Measurements from ENCODE around the gene GRK5. TPM values are rescaled to one million over a fixed set of nuclear protein-coding genes. Genes with fewer than 3 reads are reported as not detected.

The GRK5 gene
- total RNA-seq, 3 donors from 2014 or later (not counting 1 experiment from before 2014, with no cell fraction given), result 37.6 to 54.3 (median 47.9) TPM

DNA sequence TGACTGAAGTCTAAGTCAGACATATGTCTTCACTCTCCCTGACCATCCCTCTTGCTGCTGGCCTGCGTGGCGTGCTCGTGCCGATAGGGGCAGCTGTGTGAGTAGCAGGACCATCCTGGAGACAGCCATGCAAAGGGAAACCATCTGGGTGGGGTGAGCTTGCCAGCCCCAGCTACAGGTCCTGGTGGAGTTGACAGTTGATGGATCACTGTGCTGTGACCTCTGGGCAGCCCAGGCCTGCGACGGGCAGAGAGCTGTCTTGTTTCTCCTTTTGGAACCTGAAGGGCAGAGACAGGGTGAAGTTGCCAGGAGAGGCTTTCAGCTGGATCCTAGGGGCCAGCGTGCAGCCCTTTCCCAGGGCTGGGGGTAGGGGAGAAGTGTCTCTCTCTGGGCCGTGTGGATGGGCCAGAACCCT is 44.7 kb downstream of the GRK5 start:
- H3K36me3 Mint-ChIP-seq, result no peaks in the 10 kb centered on the region
- Histone ChIP-seq H3K4me1 (ENCODE audit: control insufficient read depth, insufficient read depth, low read length) (no peaks in the 10 kb centered on the region), H3K27me3 (ENCODE audit: control insufficient read depth, insufficient read depth, low read length) (no peaks in the 10 kb centered on the region), H3K36me3 (ENCODE audit: control insufficient read depth, insufficient read depth, low read length) (no peaks in the 10 kb centered on the region), H3K27ac (ENCODE audit: low read length) (no peak overlapping the region), H3K4me3 (ENCODE audit: low read length) (no peak overlapping the region), H3K9me3 (ENCODE audit: control insufficient read depth, insufficient read depth, low read length) (no peaks in the 10 kb centered on the region)
- H3K27me3 Mint-ChIP-seq (ENCODE audit: low read depth in 2 of 2), result no peaks in the 10 kb centered on the region
- 98% methylated on average over 8 of the region's 8 CpGs for WGBS (ENCODE audit: insufficient coverage)
- peaks cover 28 to 39% of the 10 kb centered on the region in 2 donors for H3K4me1 Mint-ChIP-seq
- no peak overlapping the region for H3K27ac Mint-ChIP-seq
- H3K4me3 Mint-ChIP-seq, result no peak overlapping the region
- ATAC-seq, result no peak
- TF ChIP-seq, protein P1, sequence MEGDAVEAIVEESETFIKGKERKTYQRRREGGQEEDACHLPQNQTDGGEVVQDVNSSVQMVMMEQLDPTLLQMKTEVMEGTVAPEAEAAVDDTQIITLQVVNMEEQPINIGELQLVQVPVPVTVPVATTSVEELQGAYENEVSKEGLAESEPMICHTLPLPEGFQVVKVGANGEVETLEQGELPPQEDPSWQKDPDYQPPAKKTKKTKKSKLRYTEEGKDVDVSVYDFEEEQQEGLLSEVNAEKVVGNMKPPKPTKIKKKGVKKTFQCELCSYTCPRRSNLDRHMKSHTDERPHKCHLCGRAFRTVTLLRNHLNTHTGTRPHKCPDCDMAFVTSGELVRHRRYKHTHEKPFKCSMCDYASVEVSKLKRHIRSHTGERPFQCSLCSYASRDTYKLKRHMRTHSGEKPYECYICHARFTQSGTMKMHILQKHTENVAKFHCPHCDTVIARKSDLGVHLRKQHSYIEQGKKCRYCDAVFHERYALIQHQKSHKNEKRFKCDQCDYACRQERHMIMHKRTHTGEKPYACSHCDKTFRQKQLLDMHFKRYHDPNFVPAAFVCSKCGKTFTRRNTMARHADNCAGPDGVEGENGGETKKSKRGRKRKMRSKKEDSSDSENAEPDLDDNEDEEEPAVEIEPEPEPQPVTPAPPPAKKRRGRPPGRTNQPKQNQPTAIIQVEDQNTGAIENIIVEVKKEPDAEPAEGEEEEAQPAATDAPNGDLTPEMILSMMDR (IDR thresholded peaks at IDR 0.05), result no peak
- no peak for DNase-seq
- intact Hi-C loops (cut with micrococcal nuclease), result no loop called here
- no peaks in the 10 kb centered on the region for H3K9me3 Mint-ChIP-seq

GRCh38 chr10:119252470-119253151 is 45.2 kb downstream of the GRK5 start:
- Histone ChIP-seq H3K27ac (ENCODE audit: low read length) (no peak overlapping the region), H3K4me3 (ENCODE audit: low read length) (no peak overlapping the region), H3K36me3 (ENCODE audit: control insufficient read depth, insufficient read depth, low read length) (no peaks in the 10 kb centered on the region), H3K27me3 (ENCODE audit: control insufficient read depth, insufficient read depth, low read length) (no peaks in the 10 kb centered on the region), H3K9me3 (ENCODE audit: control insufficient read depth, insufficient read depth, low read length) (no peaks in the 10 kb centered on the region), H3K4me1 (ENCODE audit: control insufficient read depth, insufficient read depth, low read length) (no peaks in the 10 kb centered on the region)
- no peak for DNase-seq
- Mint-ChIP-seq H3K9me3 (no peaks in the 10 kb centered on the region), H3K27ac (peak overlapping the region in 1 of 2 donors; percentile 81), H3K4me1 (peaks cover 26 to 36% of the 10 kb centered on the region in 2 donors), H3K27me3 (ENCODE audit: low read depth in 2 of 2) (no peaks in the 10 kb centered on the region), H3K4me3 (no peak overlapping the region), H3K36me3 (no peaks in the 10 kb centered on the region)
- WGBS (ENCODE audit: insufficient coverage), result 91% methylated on average over 9 of the region's 10 CpGs
- TF ChIP-seq, protein P1 (IDR thresholded peaks at IDR 0.05), result no peak
- no peak for ATAC-seq
- intact Hi-C loops (cut with micrococcal nuclease), result no loop called here

DNA sequence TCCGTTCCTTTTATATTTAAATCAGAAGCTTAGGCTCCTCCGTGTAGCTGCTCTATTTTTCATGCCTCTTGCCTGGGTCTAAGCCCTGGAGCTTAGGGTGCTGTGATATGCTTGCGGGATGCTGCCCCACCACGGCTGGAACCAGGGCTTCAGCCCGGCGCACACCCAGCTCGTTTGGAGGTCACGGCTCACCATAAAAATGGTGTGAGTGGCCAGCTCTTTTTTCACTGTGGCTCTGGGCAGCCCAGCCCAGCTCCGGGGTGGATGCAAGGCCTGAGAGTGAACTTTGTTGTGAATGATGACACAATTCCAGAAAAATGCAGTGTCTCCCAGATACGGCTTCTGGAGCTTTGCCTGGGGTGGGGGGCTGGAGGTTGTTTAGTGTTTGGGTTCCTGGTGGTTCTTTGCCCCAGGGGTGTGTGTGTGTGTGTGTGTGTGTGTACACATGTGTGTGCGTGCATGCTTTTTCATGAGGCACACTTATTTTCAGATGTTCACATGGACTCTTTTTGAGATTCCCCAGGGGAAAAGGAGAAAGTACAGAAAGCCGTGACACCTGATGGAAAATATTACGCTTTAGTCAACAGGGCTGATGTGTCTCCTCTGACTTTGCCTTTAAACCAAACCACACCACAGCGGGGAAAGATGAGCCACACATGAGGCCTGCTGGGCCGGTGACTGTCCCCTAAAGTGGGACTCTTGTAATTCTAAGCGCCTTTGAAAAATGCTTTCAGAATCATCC is 46.2 kb downstream of the GRK5 start:
- H3K4me3 Mint-ChIP-seq, result no peak overlapping the region
- 90% methylated on average over 16 of the region's 16 CpGs for WGBS (ENCODE audit: insufficient coverage)

More for the DNA sequence above, 46.2 kb downstream of the GRK5 start:
- TF ChIP-seq, protein P1 (IDR thresholded peaks at IDR 0.05), result no peak
- ATAC-seq (peak in 1 of 3 donors; percentile 64), DNase-seq (no peak)
- Mint-ChIP-seq H3K4me1 (peaks cover 26 to 44% of the 10 kb centered on the region in 2 donors), H3K9me3 (no peaks in the 10 kb centered on the region), H3K27me3 (ENCODE audit: low read depth in 2 of 2) (no peaks in the 10 kb centered on the region), H3K27ac (peak overlapping the region; percentile 41 to 81), H3K36me3 (no peaks in the 10 kb centered on the region)
- intact Hi-C loops (cut with micrococcal nuclease), result no loop called here
- Histone ChIP-seq H3K36me3 (ENCODE audit: control insufficient read depth, insufficient read depth, low read length) (no peaks in the 10 kb centered on the region), H3K4me1 (ENCODE audit: control insufficient read depth, insufficient read depth, low read length) (no peaks in the 10 kb centered on the region), H3K27me3 (ENCODE audit: control insufficient read depth, insufficient read depth, low read length) (no peaks in the 10 kb centered on the region), H3K9me3 (ENCODE audit: control insufficient read depth, insufficient read depth, low read length) (no peaks in the 10 kb centered on the region), H3K4me3 (ENCODE audit: low read length) (no peak overlapping the region), H3K27ac (ENCODE audit: low read length) (no peak overlapping the region)

Data from natural killer cell (primary cell).